NCI-H1436 (cell line): ENCODE data around the gene FAM9B.

Experiments used
- DNase-seq: peaks from one replicate; lab custom pipeline; 2025; lab: John Stamatoyannopoulos, UW

The FAM9B gene

DNA sequence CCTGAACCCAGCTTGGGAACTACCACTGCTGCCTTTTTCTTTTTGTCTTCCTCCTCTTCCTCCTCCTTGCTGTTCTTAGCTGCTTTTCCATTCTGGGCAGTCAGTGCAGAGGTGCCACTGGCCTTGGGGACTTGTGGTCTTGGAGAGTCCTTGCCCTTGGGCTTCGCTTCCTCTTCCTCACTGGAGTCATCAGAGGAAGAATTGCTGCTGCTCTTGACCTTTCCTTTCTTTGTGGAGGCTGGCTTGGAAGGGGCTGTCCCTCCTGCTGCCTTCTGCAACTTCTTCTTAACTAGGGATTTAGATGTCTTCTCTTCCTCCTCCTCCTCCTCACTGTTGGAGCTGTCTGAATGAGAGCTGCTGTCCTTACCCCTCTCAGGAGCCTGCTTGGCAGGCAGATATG, 53.2 kb downstream of the FAM9B start:
- no peak for DNase-seq
